ENCODE data around the gene DGKQ. TPM values are rescaled to one million over a fixed set of nuclear protein-coding genes. Genes with fewer than 3 reads are reported as not detected.
A peak's percentile ranks its signal among the peaks of the same experiment; 100 is the strongest.

Gene DGKQ
- total RNA-seq, 1 experiment from 2014 or later: 12.4 TPM

GRCh38 chr4:925771-926500 is 47.4 kb downstream of the DGKQ start:
- Histone ChIP-seq H3K27me3 (ENCODE audit: insufficient read depth, low read length) (no peaks in the 10 kb centered on the region), H3K4me1 (ENCODE audit: insufficient read depth, low read length) (peaks cover 2% of the 10 kb centered on the region; the same call in 1 of the 2 replicates), H3K4ac (ENCODE audit: low read depth, low read length) (no peak overlapping the region), H3T11ph (ENCODE audit: low read length) (no peak overlapping the region), H4K91ac (ENCODE audit: insufficient read length, low read depth, low read length) (no peak overlapping the region), H2BK120ac (ENCODE audit: low read depth, low read length, poor library complexity, severe bottlenecking) (no peak overlapping the region), H3K9me3 (ENCODE audit: control insufficient read depth, low read depth, low read length) (no peaks in the 10 kb centered on the region), H3K4me2 (ENCODE audit: insufficient read depth, insufficient read length, low read length) (no peak overlapping the region), H2AK5ac (ENCODE audit: insufficient read length, low read length) (no peak overlapping the region), H4K8ac (replicated peaks; ENCODE audit: insufficient read length, low read depth, low read length) (no peak overlapping the region), H4K5ac (ENCODE audit: insufficient read length, low read depth, low read length) (no peak overlapping the region), H3K56ac (ENCODE audit: insufficient read length, low read depth, low read length) (no peak overlapping the region), H3K23me2 (ENCODE audit: insufficient read length, low read depth, low read length, poor library complexity, severe bottlenecking) (peaks cover 2% of the 10 kb centered on the region), H3K79me2 (ENCODE audit: insufficient read depth, low read length) (peaks cover 21% of the 10 kb centered on the region; the same call in 1 of the 2 replicates), H3K9ac (ENCODE audit: extremely low read depth, insufficient read length, low read length) (no peak overlapping the region), H3K23ac (ENCODE audit: insufficient read length, low read depth, low read length) (no peak overlapping the region), H2BK12ac (ENCODE audit: insufficient read length, low read depth, low read length) (no peak overlapping the region), H3K18ac (ENCODE audit: insufficient read length, low read depth, low read length) (no peak overlapping the region), H2BK5ac (ENCODE audit: insufficient read length, low read length) (no peak overlapping the region), H2AFZ (ENCODE audit: low read length) (no peak overlapping the region), H2BK20ac (ENCODE audit: low read depth, low read length, poor library complexity, severe bottlenecking) (no peak overlapping the region), H3K27ac (ENCODE audit: insufficient read length, low read depth, low read length) (no peak overlapping the region), H2BK15ac (ENCODE audit: low read depth, low read length) (no peak overlapping the region), H4K20me1 (ENCODE audit: control insufficient read depth, insufficient read depth, insufficient read length) (peaks cover 2% of the 10 kb centered on the region), H3K79me1 (ENCODE audit: insufficient read depth, low read depth, low read length, poor library complexity, severe bottlenecking) (peaks cover 25% of the 10 kb centered on the region), H3K14ac (ENCODE audit: insufficient read depth, low read length) (no peak overlapping the region)
- no peak for TF ChIP-seq CTCF (conservative IDR thresholded peaks at IDR 0.05)
- H3K27me3 Mint-ChIP-seq (ENCODE audit: low read depth): no peaks in the 10 kb centered on the region
- no peak for DNase-seq
- no peak overlapping the region for H3K4me3 Mint-ChIP-seq
- WGBS (ENCODE audit: extremely low coverage, insufficient read length, low lambda C conversion rate): no CpG with 5 or more reads among the region's 26 CpGs
- peak overlapping the region in 1 of 3 experiments; percentile 22; a peak in 1 of 7 replicates for H3K27ac Mint-ChIP-seq
- peaks cover 18 to 23% of the 10 kb centered on the region in 2 experiments for H3K4me1 Mint-ChIP-seq
- peaks cover 0 to 2% (median 0%) of the 10 kb centered on the region in 3 experiments; a peak in 3 of 7 replicates for H3K36me3 Mint-ChIP-seq (ENCODE audit: insufficient read depth in 1 of 3, low read depth in 3 of 3)
- H3K9me3 Mint-ChIP-seq: no peaks in the 10 kb centered on the region

All from H9 (cell line).